C4-2B (cell line): ENCODE results near the gene EPN2.

ENCODE experiments used
- CTCF ChIP-seq: fragments of 450-650 bp; conservative IDR thresholded peaks from 2 replicates; pipeline ENCODE4 v1.5.1; 2017; ENCODE audit warnings: mild to moderate bottlenecking
- ZFX ChIP-seq: fragments of 450-650 bp; IDR thresholded peaks from 2 replicates; pipeline ENCODE4 v1.6.1; 2017

DNA sequence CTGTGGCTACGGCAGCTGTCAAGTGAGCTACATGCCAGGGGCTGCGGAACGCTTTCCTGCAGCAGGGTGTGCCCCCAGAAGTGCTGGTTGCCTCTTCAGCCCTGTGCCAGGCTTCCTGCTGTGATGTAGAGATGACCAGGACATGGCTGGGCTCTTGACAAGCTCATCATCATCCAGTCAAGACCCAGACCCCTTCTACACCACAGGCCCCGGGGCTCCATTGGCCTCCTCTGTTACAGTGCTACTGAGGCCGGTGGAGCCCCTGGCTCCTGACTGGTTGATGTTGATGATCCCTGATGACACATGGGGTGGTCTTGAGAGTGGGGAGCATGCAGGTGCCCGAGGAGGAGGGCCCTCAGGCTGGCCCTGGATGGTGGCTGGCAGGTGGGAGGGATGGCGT lies 75.2 kb downstream of the EPN2 start:
- TF ChIP-seq CTCF (no peak), ZFX (no peak)
